ENCODE measurements around the gene SERPINA4.
A peak's percentile ranks its signal among the peaks of the same experiment; 100 is the strongest.

SERPINA4 gene

GRCh38 chr14:94569381-94570001, 8.2 kb downstream of the SERPINA4 start:
- no peak overlapping the region for H2AFZ ChIP-seq (ENCODE audit: low read depth, low read length)
- H3K18ac ChIP-seq (ENCODE audit: low read depth in 1 of 2, low read length in 2 of 2), result no peak overlapping the region
- H3K27me3 ChIP-seq (ENCODE audit: control insufficient read depth in 1 of 2, insufficient read depth in 1 of 2, low read length in 2 of 2), result peaks cover 0 to 10% of the 10 kb centered on the region in 2 experiments
- 88% methylated on average over 20 of the region's 20 CpGs for WGBS
- H3K9me3 ChIP-seq (ENCODE audit: control insufficient read depth, low read length), result no peaks in the 10 kb centered on the region
- no peak overlapping the region for H4K91ac ChIP-seq (ENCODE audit: low read length)
- no peak overlapping the region for H3K23ac ChIP-seq (ENCODE audit: low read length in 2 of 2)
- H2BK12ac ChIP-seq (ENCODE audit: low read length in 2 of 2), result no peak overlapping the region
- no peak overlapping the region for H3K4me3 ChIP-seq (ENCODE audit: insufficient read depth in 1 of 2, low read depth in 1 of 2, low read length in 2 of 2)
- no peak overlapping the region for H3K4ac ChIP-seq (ENCODE audit: low read depth in 1 of 2, low read length in 2 of 2)
- H2AK5ac ChIP-seq (ENCODE audit: low read length, severe bottlenecking), result no peak overlapping the region
- no peaks in the 10 kb centered on the region for H3K79me1 ChIP-seq (replicated peaks; ENCODE audit: low read length, poor library complexity, severe bottlenecking)
- H3K36me3 ChIP-seq (ENCODE audit: control insufficient read depth in 1 of 2, insufficient read depth in 2 of 2, low read depth in 1 of 2, low read length in 2 of 2), result no peaks in the 10 kb centered on the region
- H4K8ac ChIP-seq (ENCODE audit: low read length), result no peak overlapping the region
- no peak overlapping the region for H2BK15ac ChIP-seq (ENCODE audit: low read depth, poor library complexity, severe bottlenecking)
- H2BK5ac ChIP-seq (ENCODE audit: low read depth, low read length, poor library complexity, severe bottlenecking), result no peak overlapping the region
- H3K14ac ChIP-seq (ENCODE audit: low read length in 2 of 2), result no peak overlapping the region
- no peak overlapping the region for H2BK120ac ChIP-seq (ENCODE audit: low read depth, low read length)
- H3K9ac ChIP-seq (ENCODE audit: low read length), result no peak overlapping the region
- no peak overlapping the region for H3K4me2 ChIP-seq (ENCODE audit: low read length, poor library complexity, severe bottlenecking)
- no peak overlapping the region for H3K27ac ChIP-seq (ENCODE audit: low read length, poor library complexity, severe bottlenecking)
- no peak for DNase-seq
- no peaks in the 10 kb centered on the region for H3K4me1 ChIP-seq (ENCODE audit: control insufficient read depth, insufficient read depth, low read depth, low read length)

- H2BK15ac ChIP-seq (ENCODE audit: low read depth, poor library complexity, severe bottlenecking), result no peak overlapping the region
- no peaks in the 10 kb centered on the region for H3K4me1 ChIP-seq (ENCODE audit: control insufficient read depth, insufficient read depth, low read depth, low read length)
- no peak overlapping the region for H3K4ac ChIP-seq (ENCODE audit: low read depth in 1 of 2, low read length in 2 of 2)
- H3K4me3 ChIP-seq (ENCODE audit: insufficient read depth in 1 of 2, low read depth in 1 of 2, low read length in 2 of 2), result no peak overlapping the region
- H2BK5ac ChIP-seq (ENCODE audit: low read depth, low read length, poor library complexity, severe bottlenecking), result no peak overlapping the region
- no peak overlapping the region for H4K8ac ChIP-seq (ENCODE audit: low read length)
- H3K9ac ChIP-seq (ENCODE audit: low read length), result no peak overlapping the region
- peaks cover 0 to 10% of the 10 kb centered on the region in 2 experiments for H3K27me3 ChIP-seq (ENCODE audit: control insufficient read depth in 1 of 2, insufficient read depth in 1 of 2, low read length in 2 of 2)
- H3K23ac ChIP-seq (ENCODE audit: low read length in 2 of 2), result no peak overlapping the region
- H4K91ac ChIP-seq (ENCODE audit: low read length), result no peak overlapping the region
- no peak overlapping the region for H2BK12ac ChIP-seq (ENCODE audit: low read length in 2 of 2)
- no peak overlapping the region for H3K14ac ChIP-seq (ENCODE audit: low read length in 2 of 2)
- H2AK5ac ChIP-seq (ENCODE audit: low read length, severe bottlenecking), result no peak overlapping the region
- no peak overlapping the region for H2BK120ac ChIP-seq (ENCODE audit: low read depth, low read length)
- 83% methylated on average over 6 of the region's 6 CpGs for WGBS
- H2AFZ ChIP-seq (ENCODE audit: low read depth, low read length), result no peak overlapping the region
- no peaks in the 10 kb centered on the region for H3K36me3 ChIP-seq (ENCODE audit: control insufficient read depth in 1 of 2, insufficient read depth in 2 of 2, low read depth in 1 of 2, low read length in 2 of 2)
- H3K9me3 ChIP-seq (ENCODE audit: control insufficient read depth, low read length), result no peaks in the 10 kb centered on the region
- no peak overlapping the region for H3K27ac ChIP-seq (ENCODE audit: low read length, poor library complexity, severe bottlenecking)
- no peak for DNase-seq
- H3K4me2 ChIP-seq (ENCODE audit: low read length, poor library complexity, severe bottlenecking), result no peak overlapping the region
- H3K18ac ChIP-seq (ENCODE audit: low read depth in 1 of 2, low read length in 2 of 2), result no peak overlapping the region
- H3K79me1 ChIP-seq (replicated peaks; ENCODE audit: low read length, poor library complexity, severe bottlenecking), result no peaks in the 10 kb centered on the region
These were observed 8.8 kb downstream of the SERPINA4 start for GRCh38 chr14:94570002-94570400.

- Histone ChIP-seq H3K18ac (ENCODE audit: low read depth in 1 of 2, low read length in 2 of 2) (no peak overlapping the region), H2AK5ac (ENCODE audit: low read length, severe bottlenecking) (no peak overlapping the region), H3K14ac (ENCODE audit: low read length in 2 of 2) (no peak overlapping the region), H3K23ac (ENCODE audit: low read length in 2 of 2) (no peak overlapping the region), H3K79me1 (replicated peaks; ENCODE audit: low read length, poor library complexity, severe bottlenecking) (no peaks in the 10 kb centered on the region), H3K4me2 (ENCODE audit: low read length, poor library complexity, severe bottlenecking) (no peak overlapping the region), H2BK12ac (ENCODE audit: low read length in 2 of 2) (no peak overlapping the region), H3K4me1 (ENCODE audit: control insufficient read depth, insufficient read depth, low read depth, low read length) (no peaks in the 10 kb centered on the region), H2BK120ac (ENCODE audit: low read depth, low read length) (no peak overlapping the region), H2BK5ac (ENCODE audit: low read depth, low read length, poor library complexity, severe bottlenecking) (no peak overlapping the region), H3K36me3 (ENCODE audit: control insufficient read depth in 1 of 2, insufficient read depth in 2 of 2, low read depth in 1 of 2, low read length in 2 of 2) (no peaks in the 10 kb centered on the region), H2BK15ac (ENCODE audit: low read depth, poor library complexity, severe bottlenecking) (no peak overlapping the region), H3K9ac (ENCODE audit: low read length) (no peak overlapping the region), H2AFZ (ENCODE audit: low read depth, low read length) (no peak overlapping the region), H4K8ac (ENCODE audit: low read length) (no peak overlapping the region), H3K27me3 (ENCODE audit: control insufficient read depth in 1 of 2, insufficient read depth in 1 of 2, low read length in 2 of 2) (peaks cover 0 to 10% of the 10 kb centered on the region in 2 experiments), H3K4ac (ENCODE audit: low read depth in 1 of 2, low read length in 2 of 2) (no peak overlapping the region), H3K27ac (ENCODE audit: low read length, poor library complexity, severe bottlenecking) (no peak overlapping the region), H3K4me3 (ENCODE audit: insufficient read depth in 1 of 2, low read depth in 1 of 2, low read length in 2 of 2) (no peak overlapping the region), H4K91ac (ENCODE audit: low read length) (no peak overlapping the region), H3K9me3 (ENCODE audit: control insufficient read depth, low read length) (no peaks in the 10 kb centered on the region)
- 86% methylated on average over 9 of the region's 9 CpGs for WGBS
- no peak for DNase-seq
These were observed 9.2 kb downstream of the SERPINA4 start for GRCh38 chr14:94570440-94570839.

- Histone ChIP-seq H3K4me1 (ENCODE audit: control insufficient read depth, insufficient read depth, low read depth, low read length) (no peaks in the 10 kb centered on the region), H2BK15ac (ENCODE audit: low read depth, poor library complexity, severe bottlenecking) (no peak overlapping the region), H3K18ac (ENCODE audit: low read depth in 1 of 2, low read length in 2 of 2) (no peak overlapping the region), H3K36me3 (ENCODE audit: control insufficient read depth in 1 of 2, insufficient read depth in 2 of 2, low read depth in 1 of 2, low read length in 2 of 2) (no peaks in the 10 kb centered on the region), H3K79me1 (replicated peaks; ENCODE audit: low read length, poor library complexity, severe bottlenecking) (no peaks in the 10 kb centered on the region), H3K4me2 (ENCODE audit: low read length, poor library complexity, severe bottlenecking) (no peak overlapping the region), H3K14ac (ENCODE audit: low read length in 2 of 2) (no peak overlapping the region), H3K9me3 (ENCODE audit: control insufficient read depth, low read length) (no peaks in the 10 kb centered on the region), H3K9ac (ENCODE audit: low read length) (peak overlapping the region; percentile 43), H2BK120ac (ENCODE audit: low read depth, low read length) (no peak overlapping the region), H4K91ac (ENCODE audit: low read length) (no peak overlapping the region), H3K4ac (ENCODE audit: low read depth in 1 of 2, low read length in 2 of 2) (no peak overlapping the region), H2BK5ac (ENCODE audit: low read depth, low read length, poor library complexity, severe bottlenecking) (no peak overlapping the region), H3K27me3 (ENCODE audit: control insufficient read depth in 1 of 2, insufficient read depth in 1 of 2, low read length in 2 of 2) (peaks cover 0 to 15% of the 10 kb centered on the region in 2 experiments), H3K23ac (ENCODE audit: low read length in 2 of 2) (no peak overlapping the region), H2BK12ac (ENCODE audit: low read length in 2 of 2) (no peak overlapping the region), H3K4me3 (ENCODE audit: insufficient read depth in 1 of 2, low read depth in 1 of 2, low read length in 2 of 2) (no peak overlapping the region), H2AFZ (ENCODE audit: low read depth, low read length) (no peak overlapping the region), H2AK5ac (ENCODE audit: low read length, severe bottlenecking) (no peak overlapping the region), H4K8ac (ENCODE audit: low read length) (no peak overlapping the region), H3K27ac (ENCODE audit: low read length, poor library complexity, severe bottlenecking) (no peak overlapping the region)
- 62% methylated on average over 7 of the region's 7 CpGs for WGBS
- no peak for DNase-seq
These were observed 10.2 kb downstream of the SERPINA4 start for GRCh38 chr14:94571395-94571794.

Data from mesenchymal stem cell (in vitro differentiated cells and primary cell).